ENCODE data around the gene LRRC4B.
"Not testable (repeated sequence)": the region's sequence is repeated elsewhere in the genome, so short reads cannot be mapped to it uniquely, and the experiment has no call there.

Gene LRRC4B

DNA sequence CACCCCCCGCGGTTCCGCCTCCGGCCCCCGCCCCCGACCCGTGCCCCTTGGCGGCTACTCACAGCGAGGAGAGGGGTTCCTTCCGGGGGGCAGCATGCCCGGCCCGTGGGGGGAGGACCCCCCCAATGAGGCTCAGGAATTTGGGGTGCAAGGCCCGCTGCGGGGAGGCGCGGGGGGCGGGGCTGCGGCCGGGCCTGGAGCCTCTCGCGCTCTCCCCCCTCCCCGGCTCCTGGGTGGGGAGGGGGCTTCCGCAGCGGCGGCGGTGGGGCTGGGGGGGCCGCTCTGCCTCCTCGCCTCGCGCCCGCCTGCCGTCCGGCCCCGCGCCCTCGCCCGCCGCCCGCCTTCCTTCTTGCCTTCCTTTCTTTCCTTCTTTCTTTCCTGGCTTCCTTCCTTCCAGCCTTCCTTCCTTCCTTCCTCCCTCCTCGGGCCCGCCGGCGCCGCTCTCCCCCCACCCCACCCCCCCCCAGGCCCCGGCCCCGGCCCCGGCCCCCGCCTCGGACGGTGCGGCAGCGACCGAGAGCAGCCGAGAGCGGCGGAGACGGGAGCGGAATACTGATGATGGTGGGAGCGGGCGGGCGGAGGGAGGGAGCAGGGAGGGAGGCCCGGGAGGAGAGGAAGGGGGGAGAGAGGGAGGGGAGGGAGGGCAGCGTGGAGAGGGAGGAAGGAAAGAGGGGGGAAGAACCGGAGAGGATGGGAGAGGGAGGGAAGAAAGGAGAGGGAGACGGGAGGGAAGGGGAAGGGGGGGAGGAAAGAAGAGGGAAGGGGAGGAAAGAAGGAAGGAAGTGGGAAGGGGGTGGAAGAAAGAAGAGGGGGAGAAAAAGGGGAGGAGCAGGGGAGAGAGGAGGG is at the start of gene LRRC4B:
TSS of gene LRRC4B (minus strand) at position 554 of the 846 bp plus-strand sequence. CDS start 19,597 bp downstream, outside the sequence.
- no peak for FAIRE-seq

DNA sequence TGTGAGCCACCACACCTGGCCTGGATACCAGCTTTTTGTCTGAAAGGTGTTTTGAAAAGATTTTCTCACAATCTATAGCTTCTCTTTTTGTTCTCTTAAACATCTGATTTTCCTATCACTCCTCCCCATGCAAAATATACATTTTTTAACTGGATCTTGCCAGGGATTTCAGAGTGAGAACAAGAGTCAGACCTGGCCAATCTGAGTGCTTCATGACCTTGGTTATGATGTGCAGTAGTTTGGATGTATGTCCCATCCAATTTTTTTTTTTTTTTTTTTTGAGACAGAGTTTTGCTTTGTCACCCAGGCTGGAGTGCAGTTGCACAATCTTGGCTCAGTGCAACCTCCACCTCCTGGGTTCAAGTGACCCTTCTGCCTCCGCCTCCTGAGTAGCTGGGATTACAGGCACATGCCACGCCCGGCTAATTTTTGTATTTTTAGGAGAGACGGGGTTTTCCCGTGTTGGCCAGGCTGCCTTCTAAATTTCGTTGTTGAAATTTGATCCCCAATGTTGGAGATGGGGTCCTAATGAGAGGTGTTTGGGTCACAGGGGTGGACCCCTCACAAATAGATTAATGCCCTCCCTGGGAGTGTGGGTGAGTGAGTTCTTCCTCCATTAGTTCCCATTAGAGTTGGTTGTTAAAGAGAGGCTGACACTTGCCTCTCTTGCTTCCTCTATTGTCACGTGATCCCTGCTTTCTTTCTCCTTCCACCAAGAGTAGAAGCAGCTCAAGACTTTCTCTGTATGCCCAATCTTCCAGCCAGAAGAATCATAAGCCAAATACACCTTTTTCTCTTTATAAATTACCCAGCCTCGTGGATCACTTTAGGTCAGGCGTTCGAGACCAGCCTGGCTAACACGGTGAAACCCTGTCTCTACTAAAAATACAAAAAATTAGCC is 44.5 kb upstream of the LRRC4B start:
- not testable (repeated sequence) for FAIRE-seq

DNA sequence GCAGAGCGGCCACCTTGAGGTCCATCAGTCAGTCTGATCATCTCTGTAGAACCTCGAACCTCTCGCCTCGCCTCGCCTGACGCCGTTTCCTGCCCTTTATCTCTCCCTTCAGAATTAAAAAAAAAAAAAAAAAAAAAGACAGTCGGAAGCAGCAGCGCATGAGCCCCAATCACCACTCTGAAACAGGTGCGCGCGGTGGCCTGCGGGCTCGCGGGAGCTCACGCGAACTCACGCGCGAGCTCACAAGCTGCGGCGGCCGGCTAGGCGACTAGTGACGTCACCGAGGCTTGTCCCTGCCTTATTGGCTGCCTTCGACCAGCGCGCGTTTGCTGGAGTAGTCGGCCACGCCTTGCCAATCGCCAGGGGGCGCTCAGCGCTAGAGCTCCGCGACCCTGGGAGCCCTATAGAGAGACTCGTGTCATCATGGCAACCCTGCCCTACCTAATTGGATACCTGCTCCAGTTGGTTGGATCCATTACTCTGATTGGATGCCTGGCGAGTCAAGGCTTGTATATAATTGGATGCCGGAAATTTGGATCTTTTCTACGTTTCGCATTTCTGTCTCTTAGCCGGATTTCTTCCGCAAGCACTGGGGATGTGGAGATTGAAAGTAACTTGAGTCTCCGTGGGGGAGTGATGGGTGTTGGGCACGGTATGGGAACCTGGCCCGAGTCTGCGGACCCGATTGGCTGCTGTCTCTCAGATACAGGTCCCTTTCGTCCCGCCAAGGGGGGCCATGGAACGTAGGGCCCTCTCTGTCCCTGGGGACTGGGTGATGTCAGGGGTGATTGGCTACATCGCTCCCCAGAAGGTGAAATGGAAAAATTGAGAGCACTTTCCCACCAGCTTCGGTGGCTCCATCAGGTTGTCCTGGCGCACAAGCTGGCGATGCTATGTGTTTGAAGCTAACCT is 39.9 kb upstream of the LRRC4B start:
- FAIRE-seq: no peak

GRCh38 chr19:50607388-50607787 is 39.2 kb upstream of the LRRC4B start:
- FAIRE-seq: no peak

- not testable (repeated sequence) for FAIRE-seq
Measured at GRCh38 chr19:50606059-50606836, 38.0 kb upstream of the LRRC4B start.

DNA sequence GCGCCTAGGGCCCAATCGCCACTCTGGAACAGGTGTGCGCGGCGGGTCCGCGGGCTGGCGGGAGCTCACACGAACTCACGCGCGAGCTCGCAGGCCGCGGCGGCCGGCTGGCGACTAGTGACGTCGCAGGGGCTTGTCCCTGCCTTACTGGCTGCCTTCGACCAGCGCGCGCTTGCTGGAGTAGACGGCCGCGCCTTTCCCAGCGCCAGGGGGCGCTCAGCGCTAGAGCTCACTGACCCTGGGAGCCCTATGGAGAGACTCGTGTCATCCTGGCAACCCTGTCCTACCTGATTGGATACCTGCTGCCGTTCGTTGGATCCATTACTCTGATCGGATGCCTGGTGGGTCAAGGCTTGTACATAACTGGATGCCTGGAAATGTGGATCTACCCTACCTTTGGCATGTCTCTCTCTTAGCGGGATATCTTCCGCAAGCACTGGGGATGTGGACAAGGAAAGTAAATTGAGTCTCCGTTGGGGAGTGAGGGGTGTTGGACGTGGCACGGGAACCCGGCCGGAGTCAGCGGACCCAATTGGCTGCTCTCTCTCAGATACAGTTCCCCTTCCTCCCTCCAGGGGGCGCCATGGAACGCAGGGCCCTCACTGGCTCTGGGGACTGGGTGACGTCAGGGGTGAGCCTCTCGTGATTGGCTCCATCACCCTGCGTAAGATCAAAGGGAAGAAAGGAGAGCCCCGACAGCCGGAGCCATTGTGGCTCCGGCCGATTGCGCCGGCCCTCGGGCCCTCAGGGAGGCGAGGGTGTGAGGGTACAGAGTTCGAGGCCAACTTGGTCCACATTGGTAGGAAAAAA is 36.2 kb upstream of the LRRC4B start:
- FAIRE-seq: not testable (repeated sequence)

DNA sequence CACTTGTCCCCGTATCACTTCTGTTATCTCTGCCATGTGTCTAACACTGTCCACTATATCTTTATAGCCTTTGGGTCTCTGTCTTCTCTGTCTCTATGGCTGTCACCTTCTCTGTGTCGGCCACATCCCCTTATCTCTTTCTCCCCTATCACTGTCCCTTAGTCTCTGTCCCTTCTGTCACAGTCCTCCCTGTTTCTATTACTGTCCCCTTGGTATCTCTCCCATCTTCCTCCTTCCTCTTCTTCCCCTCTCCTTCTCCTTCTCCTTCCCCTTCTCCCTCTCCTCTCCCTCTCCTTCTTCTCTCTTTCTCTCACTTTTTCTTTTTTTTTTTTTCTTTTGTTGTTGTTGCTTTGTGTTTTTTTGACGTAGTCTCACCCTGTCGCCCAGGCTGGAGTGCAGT is 34.7 kb upstream of the LRRC4B start:
- FAIRE-seq: no peak

DNA sequence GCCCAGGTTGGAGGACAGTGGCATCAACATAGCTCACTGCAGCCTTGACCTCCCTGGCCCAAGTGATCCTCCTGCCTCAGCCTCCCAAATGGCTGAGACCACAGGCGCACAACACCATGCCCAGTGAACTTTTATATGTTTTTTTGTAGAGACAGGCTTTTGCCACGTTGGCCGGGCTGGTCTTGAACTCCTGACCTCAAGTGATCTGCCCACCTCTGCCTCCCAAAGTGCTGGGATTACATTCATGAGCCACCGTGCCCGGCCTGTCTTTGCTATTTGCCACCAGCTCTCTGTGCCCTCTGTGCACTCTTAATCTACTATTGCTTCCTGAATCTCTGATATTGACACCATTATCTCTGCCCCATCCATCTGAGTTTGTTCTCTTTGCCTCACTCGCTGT is 34.3 kb upstream of the LRRC4B start:
- FAIRE-seq: no peak

GRCh38 chr19:50602089-50602422 is 33.8 kb upstream of the LRRC4B start:
- FAIRE-seq: no peak

DNA sequence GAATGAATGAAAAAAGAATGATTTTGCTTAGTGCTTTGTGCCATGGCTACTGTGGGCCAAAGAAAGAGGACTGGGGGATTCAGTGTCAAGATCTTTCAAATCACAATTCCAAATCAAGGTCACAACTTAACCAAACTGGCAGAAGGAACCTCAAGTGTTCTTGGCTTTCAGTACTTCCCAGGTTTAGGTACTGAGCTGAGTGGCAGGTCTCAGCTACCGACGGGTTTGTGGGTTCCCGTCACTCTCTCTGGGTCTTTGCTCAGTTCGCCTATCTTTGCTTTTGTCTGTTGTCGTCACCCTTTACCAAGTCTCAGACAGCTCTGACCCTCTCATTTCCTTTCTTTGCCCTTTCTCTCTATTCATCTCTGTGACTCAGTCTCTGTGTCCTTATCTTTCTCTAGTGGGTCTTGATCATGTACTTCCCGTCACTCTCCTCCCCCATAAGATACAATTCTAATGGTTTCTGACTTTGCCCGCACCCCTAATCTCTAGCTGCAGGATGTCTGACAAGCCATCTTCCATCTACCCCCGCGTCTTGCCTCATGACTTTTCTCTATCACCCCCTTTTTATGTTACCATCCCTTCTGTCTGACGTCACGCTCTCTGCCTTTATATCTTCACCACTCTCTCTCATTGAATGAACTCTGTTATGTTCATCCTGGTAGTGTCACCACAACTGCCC is 33.3 kb upstream of the LRRC4B start:
- no peak for FAIRE-seq

- no peak for FAIRE-seq
Measured at GRCh38 chr19:50599427-50599826, 31.2 kb upstream of the LRRC4B start.

GRCh38 chr19:50590191-50590590 is 22.0 kb upstream of the LRRC4B start:
- no peak for FAIRE-seq

GRCh38 chr19:50581795-50582660 is 13.8 kb upstream of the LRRC4B start:
- FAIRE-seq: not testable (repeated sequence)

GRCh38 chr19:50580970-50581634 is 12.9 kb upstream of the LRRC4B start:
- no peak for FAIRE-seq

DNA sequence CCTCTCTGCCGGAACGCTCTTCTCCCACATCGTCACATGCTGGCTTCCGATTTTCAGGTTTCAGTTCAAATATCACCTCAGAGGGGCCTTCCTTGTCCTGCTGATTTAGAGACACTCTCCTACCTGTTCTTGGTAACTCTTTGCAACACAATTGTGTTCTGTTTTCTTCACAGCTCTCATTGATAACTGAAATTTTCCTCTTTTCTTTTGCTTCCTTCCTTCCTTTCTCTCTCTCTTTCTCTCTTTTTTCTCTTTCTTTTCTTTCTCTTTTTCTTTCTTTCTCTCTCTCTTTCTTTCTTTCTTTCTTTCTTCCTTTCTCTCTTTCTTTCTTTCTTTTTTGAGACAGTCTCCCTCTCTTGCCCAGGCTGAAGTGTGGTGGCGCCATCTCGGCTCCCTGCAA is 12.0 kb upstream of the LRRC4B start:
- FAIRE-seq: no peak

GRCh38 chr19:50576769-50577168 is 8.5 kb upstream of the LRRC4B start:
- FAIRE-seq: not testable (repeated sequence)

DNA sequence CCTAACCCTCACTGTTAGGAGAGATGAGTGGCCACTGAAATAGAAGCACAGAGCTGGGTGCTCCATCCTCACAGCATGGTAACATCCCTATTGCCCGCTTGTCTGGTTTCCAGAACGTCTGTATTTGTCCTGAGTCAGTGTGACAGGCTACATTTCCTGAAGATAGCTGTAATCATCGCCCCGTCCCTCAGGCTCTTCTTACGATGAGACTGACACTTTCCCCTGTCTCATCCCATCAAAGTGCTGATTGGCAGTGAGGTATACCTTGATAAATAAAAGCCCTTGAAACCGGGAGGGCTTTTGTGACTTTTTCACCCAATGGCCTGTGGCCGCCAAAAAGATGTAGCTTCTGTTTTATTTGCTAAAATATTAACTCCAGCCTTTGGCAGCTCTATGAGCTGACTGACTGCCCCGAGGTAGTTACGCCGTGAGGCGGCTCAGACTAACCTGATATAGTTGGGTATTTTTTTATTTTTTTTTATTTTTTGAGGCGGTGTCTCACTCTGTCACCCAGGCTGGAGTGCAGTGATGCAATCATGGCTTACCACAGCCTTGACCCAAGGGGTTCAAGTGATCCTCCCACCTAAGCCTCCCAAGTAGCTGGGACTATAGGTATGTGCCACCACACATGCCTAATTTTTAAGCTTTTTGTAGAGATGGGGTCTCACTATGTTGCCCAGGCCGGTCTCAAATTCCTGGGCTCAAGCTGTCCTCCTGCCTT is 5.7 kb upstream of the LRRC4B start:
- no peak for FAIRE-seq

GRCh38 chr19:50570997-50571396 is 2.8 kb upstream of the LRRC4B start:
- FAIRE-seq: no peak
